Measurements from ENCODE around the gene RAPGEF2. TPM values are rescaled to one million over a fixed set of nuclear protein-coding genes. Genes with fewer than 3 reads are reported as not detected.

The RAPGEF2 gene
- total RNA-seq, 1 donor from 2014 or later, result 34.8 TPM

- intact Hi-C loops (cut with micrococcal nuclease), result no loop called here
Observed at GRCh38 chr4:159395693-159396092, 292.8 kb downstream of the RAPGEF2 start.

GRCh38 chr4:159396151-159396550 lies 293.3 kb downstream of the RAPGEF2 start:
- intact Hi-C loops (cut with micrococcal nuclease), result no loop called here

GRCh38 chr4:159398236-159398638 lies 295.4 kb downstream of the RAPGEF2 start:
- intact Hi-C loops (cut with micrococcal nuclease), result no loop called here

GRCh38 chr4:159400558-159401225 lies 297.8 kb downstream of the RAPGEF2 start:
- intact Hi-C loops (cut with micrococcal nuclease), result no loop called here

GRCh38 chr4:159401226-159401712 lies 298.4 kb downstream of the RAPGEF2 start:
- intact Hi-C loops (cut with micrococcal nuclease), result no loop called here

GRCh38 chr4:159401791-159402380 lies 299.0 kb downstream of the RAPGEF2 start:
- intact Hi-C loops (cut with micrococcal nuclease), result no loop called here

All from T-helper 1 cell treated with Interleukin-12 subunit alpha and Interleukin-12 subunit beta and Interleukin-4 antibody, amounts not matched to agents 30 ng/mL and 1 ng/mL, for 36 hours (primary cell).